Parathyroid adenoma (tissue), 2 donors: Measurements from ENCODE around the gene NMNAT1.

Experiments used
- H2AFZ ChIP-seq: fragments of 300-600 bp; sonication (generic); one replicate; pipeline ENCODE4 v1.7.0; 2017; ENCODE audit warnings: antibody characterized with exemption, mild to moderate bottlenecking
- H3K27ac ChIP-seq: fragments of 300-600 bp; sonication (generic); one replicate; pipeline ENCODE4 v1.7.0; 2017
- H3K27me3 ChIP-seq: fragments of 300-600 bp; sonication (generic); one replicate; pipeline ENCODE4 v1.7.0; 2017; ENCODE audit warnings: low read length; ENCODE audit not compliant: control insufficient read depth, insufficient read depth
- H3K36me3 ChIP-seq: fragments of 300-600 bp; sonication (generic); one replicate; pipeline ENCODE4 v1.7.0; 2017; ENCODE audit warnings: low read length; ENCODE audit not compliant: control insufficient read depth, insufficient read depth
- H3K4me1 ChIP-seq: fragments of 300-600 bp; sonication (generic); one replicate; pipeline ENCODE4 v1.7.0; 2017; ENCODE audit warnings: control low read depth
- H3K4me2 ChIP-seq: fragments of 300-600 bp; sonication (generic); one replicate; pipeline ENCODE4 v1.7.0; 2017; ENCODE audit warnings: low read length
- H3K4me3 ChIP-seq: fragments of 300-600 bp; sonication (generic); one replicate; pipeline ENCODE4 v1.7.0; 2017; ENCODE audit warnings: low read depth, low read length
- H3K79me2 ChIP-seq: fragments of 300-600 bp; sonication (generic); one replicate; pipeline ENCODE4 v1.7.0; 2017; ENCODE audit warnings: control low read depth
- H3K9ac ChIP-seq: fragments of 300-600 bp; sonication (generic); one replicate; pipeline ENCODE4 v1.7.0; 2017; ENCODE audit warnings: mild to moderate bottlenecking
- H3K9me3 ChIP-seq: fragments of 300-600 bp; sonication (generic); one replicate; pipeline ENCODE4 v1.7.0; 2017; ENCODE audit warnings: low read length; ENCODE audit not compliant: control insufficient read depth
- TF ChIP-seq, protein P1 (sequence below): fragments of 300-600 bp; sonication (generic); IDR thresholded peaks from one replicate; pipeline ENCODE4 v1.7.0; 2017; ENCODE audit warnings: antibody characterized with exemption, mild to moderate bottlenecking
- donor health status: primary hyperparathyroidism.

NMNAT1 gene

DNA sequence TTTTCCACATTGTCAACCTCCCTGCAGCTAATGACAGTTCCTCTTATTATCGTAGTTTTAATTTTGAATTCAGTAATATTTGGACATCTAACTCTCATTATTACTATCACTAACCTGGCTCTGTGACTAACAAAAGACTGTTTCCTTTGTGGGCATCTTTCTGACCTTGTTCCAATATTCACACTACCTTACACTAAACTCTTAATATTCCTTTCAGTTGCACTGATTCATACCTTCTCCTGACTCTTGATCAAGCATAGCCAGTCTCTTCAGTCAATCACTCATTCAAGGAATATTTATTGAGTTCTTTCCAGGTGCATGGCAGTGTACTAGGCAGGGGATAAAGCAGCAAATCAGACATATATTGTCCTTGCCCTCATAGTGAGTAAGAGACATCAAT, 25.4 kb upstream of the NMNAT1 start:
- Histone ChIP-seq H2AFZ (no peak overlapping the region), H3K79me2 (no peaks in the 10 kb centered on the region), H3K27ac (no peak overlapping the region), H3K9ac (no peak overlapping the region), H3K4me2 (no peak overlapping the region), H3K36me3 (no peaks in the 10 kb centered on the region), H3K4me3 (no peak overlapping the region), H3K9me3 (no peaks in the 10 kb centered on the region), H3K4me1 (no peaks in the 10 kb centered on the region), H3K27me3 (no peaks in the 10 kb centered on the region)
- TF ChIP-seq, protein P1, sequence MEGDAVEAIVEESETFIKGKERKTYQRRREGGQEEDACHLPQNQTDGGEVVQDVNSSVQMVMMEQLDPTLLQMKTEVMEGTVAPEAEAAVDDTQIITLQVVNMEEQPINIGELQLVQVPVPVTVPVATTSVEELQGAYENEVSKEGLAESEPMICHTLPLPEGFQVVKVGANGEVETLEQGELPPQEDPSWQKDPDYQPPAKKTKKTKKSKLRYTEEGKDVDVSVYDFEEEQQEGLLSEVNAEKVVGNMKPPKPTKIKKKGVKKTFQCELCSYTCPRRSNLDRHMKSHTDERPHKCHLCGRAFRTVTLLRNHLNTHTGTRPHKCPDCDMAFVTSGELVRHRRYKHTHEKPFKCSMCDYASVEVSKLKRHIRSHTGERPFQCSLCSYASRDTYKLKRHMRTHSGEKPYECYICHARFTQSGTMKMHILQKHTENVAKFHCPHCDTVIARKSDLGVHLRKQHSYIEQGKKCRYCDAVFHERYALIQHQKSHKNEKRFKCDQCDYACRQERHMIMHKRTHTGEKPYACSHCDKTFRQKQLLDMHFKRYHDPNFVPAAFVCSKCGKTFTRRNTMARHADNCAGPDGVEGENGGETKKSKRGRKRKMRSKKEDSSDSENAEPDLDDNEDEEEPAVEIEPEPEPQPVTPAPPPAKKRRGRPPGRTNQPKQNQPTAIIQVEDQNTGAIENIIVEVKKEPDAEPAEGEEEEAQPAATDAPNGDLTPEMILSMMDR: no peak

DNA sequence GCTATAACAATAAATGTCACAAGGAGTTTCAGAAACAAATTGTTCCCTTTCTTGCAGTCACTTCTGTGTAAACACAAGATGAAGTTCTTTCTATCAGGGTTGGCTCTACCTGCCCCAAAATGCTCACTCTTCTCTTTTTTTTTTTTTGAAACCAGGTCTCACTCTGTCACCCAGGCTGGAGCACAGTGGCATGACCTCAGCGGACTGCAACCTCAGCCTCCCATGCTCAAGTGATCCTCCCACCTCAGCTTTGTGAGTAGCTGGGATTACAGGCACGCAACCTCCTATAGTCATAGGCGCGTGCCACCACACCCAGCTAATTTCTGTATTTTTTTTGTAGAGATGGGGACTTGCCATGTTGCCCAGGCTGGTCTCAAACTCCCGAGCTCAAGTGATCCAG, 22.7 kb upstream of the NMNAT1 start:
- no peaks in the 10 kb centered on the region for H3K79me2 ChIP-seq
- no peaks in the 10 kb centered on the region for H3K27me3 ChIP-seq
- no peak overlapping the region for H3K4me3 ChIP-seq
- no peak overlapping the region for H3K9ac ChIP-seq
- no peaks in the 10 kb centered on the region for H3K9me3 ChIP-seq
- no peak overlapping the region for H2AFZ ChIP-seq
- no peaks in the 10 kb centered on the region for H3K36me3 ChIP-seq
- TF ChIP-seq, protein P1: no peak
- H3K4me1 ChIP-seq: no peaks in the 10 kb centered on the region
- no peak overlapping the region for H3K27ac ChIP-seq
- H3K4me2 ChIP-seq: no peak overlapping the region

DNA sequence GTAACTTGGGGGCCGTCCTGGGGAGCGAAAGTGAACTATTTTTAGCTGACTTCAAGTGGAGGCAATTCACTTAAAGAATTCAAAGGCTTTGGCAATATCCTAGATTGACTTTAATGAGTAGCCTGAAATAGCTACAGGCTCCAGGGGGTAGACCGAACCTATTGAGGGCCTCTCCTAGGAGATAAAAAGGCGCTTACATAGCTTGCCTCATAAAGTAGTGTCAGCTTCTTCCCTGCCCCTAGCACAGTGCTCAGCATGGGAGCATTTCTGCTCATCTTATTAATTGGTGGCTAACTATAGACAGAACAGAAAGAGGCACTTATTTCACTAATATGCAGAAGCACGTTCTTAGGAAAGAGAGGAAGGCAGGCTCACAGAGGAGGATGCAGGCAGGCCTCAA, 20.9 kb upstream of the NMNAT1 start:
- H3K4me1 ChIP-seq: no peaks in the 10 kb centered on the region
- H3K27ac ChIP-seq: no peak overlapping the region

DNA sequence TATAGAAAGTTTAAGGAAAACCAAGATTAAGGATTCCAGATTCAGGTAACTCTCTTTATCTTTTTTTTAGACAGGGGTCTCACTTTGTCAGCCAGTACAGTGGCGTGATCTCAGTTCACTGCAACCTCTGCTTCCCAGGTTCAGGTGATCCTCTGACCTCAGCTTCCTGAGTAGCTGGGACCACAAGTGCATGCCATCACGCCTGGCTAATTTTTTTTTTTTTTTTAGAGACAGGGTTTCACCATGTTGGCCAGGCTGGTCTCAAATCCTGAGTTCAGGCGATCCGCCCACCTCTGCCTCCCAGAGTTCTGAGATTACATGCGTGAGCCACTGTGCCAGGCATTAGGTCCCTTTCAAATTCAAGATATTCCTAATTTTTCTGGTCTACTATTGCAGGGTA, 16.0 kb upstream of the NMNAT1 start:
- Histone ChIP-seq H3K9ac (no peak overlapping the region), H2AFZ (no peak overlapping the region), H3K9me3 (no peaks in the 10 kb centered on the region), H3K36me3 (no peaks in the 10 kb centered on the region), H3K79me2 (no peaks in the 10 kb centered on the region), H3K4me1 (no peaks in the 10 kb centered on the region), H3K27me3 (no peaks in the 10 kb centered on the region), H3K27ac (no peak overlapping the region), H3K4me3 (no peak overlapping the region), H3K4me2 (no peak overlapping the region)
- TF ChIP-seq, protein P1: no peak

More for the DNA sequence above, 20.9 kb upstream of the NMNAT1 start:
- H3K27me3 ChIP-seq: no peaks in the 10 kb centered on the region
- H3K9me3 ChIP-seq: no peaks in the 10 kb centered on the region
- H3K9ac ChIP-seq: no peak overlapping the region
- no peaks in the 10 kb centered on the region for H3K36me3 ChIP-seq
- H3K4me2 ChIP-seq: no peak overlapping the region
- TF ChIP-seq, protein P1: no peak
- H2AFZ ChIP-seq: no peak overlapping the region
- H3K4me3 ChIP-seq: no peak overlapping the region
- H3K79me2 ChIP-seq: no peaks in the 10 kb centered on the region
